Measurements from ENCODE around the gene ANKRD53.

DNA sequence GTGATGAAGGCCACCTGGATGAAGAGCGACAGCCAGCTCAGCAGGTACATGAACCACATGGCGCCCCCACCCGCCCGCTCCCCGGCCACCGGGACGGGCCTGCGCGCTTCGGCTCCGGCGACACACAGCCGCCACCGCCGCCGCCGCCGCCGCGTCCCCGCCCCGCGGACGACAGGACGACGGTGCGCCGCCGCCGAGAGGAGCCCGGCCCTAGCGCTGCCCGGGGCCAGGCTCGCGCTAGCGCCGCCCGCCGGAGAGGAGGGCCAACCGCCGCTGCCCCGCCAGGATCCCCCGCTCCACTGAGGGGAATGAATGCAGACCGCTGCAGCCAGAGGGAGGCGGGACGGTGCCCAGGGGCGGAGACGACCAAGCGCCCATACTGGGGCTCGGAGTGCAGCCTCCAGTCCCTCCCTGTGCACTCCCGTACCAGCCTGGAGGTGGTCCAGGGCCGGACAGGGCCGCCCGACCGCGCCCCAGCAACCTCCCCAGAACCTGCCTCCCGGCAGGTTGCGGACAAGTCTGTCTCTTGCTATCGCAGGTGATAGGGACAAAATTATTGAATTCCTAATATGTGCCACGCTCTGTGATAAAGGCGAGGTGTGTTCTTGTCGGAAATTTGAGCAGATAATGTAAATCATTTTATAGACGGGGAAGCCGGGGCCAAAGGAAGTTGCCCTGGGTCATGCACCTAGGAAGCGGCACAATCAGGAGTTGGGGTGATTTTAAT is 16.4 kb downstream of the ANKRD53 start, which contains the start of gene TEX261:
- TF ChIP-seq, protein P1, sequence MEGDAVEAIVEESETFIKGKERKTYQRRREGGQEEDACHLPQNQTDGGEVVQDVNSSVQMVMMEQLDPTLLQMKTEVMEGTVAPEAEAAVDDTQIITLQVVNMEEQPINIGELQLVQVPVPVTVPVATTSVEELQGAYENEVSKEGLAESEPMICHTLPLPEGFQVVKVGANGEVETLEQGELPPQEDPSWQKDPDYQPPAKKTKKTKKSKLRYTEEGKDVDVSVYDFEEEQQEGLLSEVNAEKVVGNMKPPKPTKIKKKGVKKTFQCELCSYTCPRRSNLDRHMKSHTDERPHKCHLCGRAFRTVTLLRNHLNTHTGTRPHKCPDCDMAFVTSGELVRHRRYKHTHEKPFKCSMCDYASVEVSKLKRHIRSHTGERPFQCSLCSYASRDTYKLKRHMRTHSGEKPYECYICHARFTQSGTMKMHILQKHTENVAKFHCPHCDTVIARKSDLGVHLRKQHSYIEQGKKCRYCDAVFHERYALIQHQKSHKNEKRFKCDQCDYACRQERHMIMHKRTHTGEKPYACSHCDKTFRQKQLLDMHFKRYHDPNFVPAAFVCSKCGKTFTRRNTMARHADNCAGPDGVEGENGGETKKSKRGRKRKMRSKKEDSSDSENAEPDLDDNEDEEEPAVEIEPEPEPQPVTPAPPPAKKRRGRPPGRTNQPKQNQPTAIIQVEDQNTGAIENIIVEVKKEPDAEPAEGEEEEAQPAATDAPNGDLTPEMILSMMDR (IDR thresholded peaks at IDR 0.05; ENCODE audit: low read depth, low read length) = peak; percentile 54
- no peak for TF ChIP-seq EZH2phosphoT487 (IDR thresholded peaks at IDR 0.05; ENCODE audit: low read depth)
